Endometrial microvascular endothelial cells (primary cell): Measurements from ENCODE around the gene VSIG10. TPM values are rescaled to one million over a fixed set of nuclear protein-coding genes. Genes with fewer than 3 reads are reported as not detected.

Source experiments
- in situ Hi-C: cut with HindIII; loops from 2 replicates; pipeline ENCODE4 v1.10.0; 2017; ENCODE audit warnings: low sequenced_read_pairs, low pct_unique_long_range_greater_than_20kb; ENCODE audit errors: inconsistent ontology term
- total RNA-seq: library from RNA; depleted of rRNA; stranded (reverse); fragments of >200 nt; gene quantifications from one replicate; pipeline ENCODE4 v1.2.3, GENCODE V29; 2015; ENCODE audit errors: inconsistent ontology term

The VSIG10 gene
- total RNA-seq, 1 donor from 2014 or later: 27.6 TPM

GRCh38 chr12:118061873-118062843 lies 41.7 kb downstream of the VSIG10 start:
- in situ Hi-C loops: no loop called here

- in situ Hi-C loops: no loop called here
Observed at GRCh38 chr12:118061011-118061872, 42.6 kb downstream of the VSIG10 start, which contains the start of gene WSB2. Gene WSB2 (minus strand): TSS chr12:118061179. CDS start chr12:118061048, 131 bp downstream.

GRCh38 chr12:118060301-118061010 lies 43.4 kb downstream of the VSIG10 start:
- in situ Hi-C loops: no loop called here

- in situ Hi-C loops: no loop called here
Observed at GRCh38 chr12:118059341-118060191, 44.2 kb downstream of the VSIG10 start.

- in situ Hi-C loops: no loop called here
Observed at GRCh38 chr12:118058881-118059280, 44.9 kb downstream of the VSIG10 start.

GRCh38 chr12:118058227-118058626 lies 45.6 kb downstream of the VSIG10 start:
- in situ Hi-C loops: no loop called here

- in situ Hi-C loops: no loop called here
Observed at GRCh38 chr12:118055865-118056773, 47.7 kb downstream of the VSIG10 start.

- in situ Hi-C loops: no loop called here
Observed at GRCh38 chr12:118055144-118055557, 48.7 kb downstream of the VSIG10 start.

GRCh38 chr12:118053071-118053985 lies 50.5 kb downstream of the VSIG10 start:
- in situ Hi-C loops: no loop called here

- in situ Hi-C loops: no loop called here
Observed at GRCh38 chr12:118052324-118053070, 51.3 kb downstream of the VSIG10 start.

- in situ Hi-C loops: no loop called here
Observed at GRCh38 chr12:118050972-118051910, 52.6 kb downstream of the VSIG10 start.

GRCh38 chr12:118046430-118046829 lies 57.4 kb downstream of the VSIG10 start:
- in situ Hi-C loops: no loop called here

GRCh38 chr12:118044577-118044976 lies 59.2 kb downstream of the VSIG10 start:
- in situ Hi-C loops: no loop called here

- in situ Hi-C loops: no loop called here
Observed at GRCh38 chr12:118044075-118044474, 59.7 kb downstream of the VSIG10 start.
